Measurements from ENCODE around the gene BCAS3. TPM values are rescaled to one million over a fixed set of nuclear protein-coding genes. Genes with fewer than 3 reads are reported as not detected.

Gene BCAS3
- total RNA-seq, 1 donor = 23.7 TPM

DNA sequence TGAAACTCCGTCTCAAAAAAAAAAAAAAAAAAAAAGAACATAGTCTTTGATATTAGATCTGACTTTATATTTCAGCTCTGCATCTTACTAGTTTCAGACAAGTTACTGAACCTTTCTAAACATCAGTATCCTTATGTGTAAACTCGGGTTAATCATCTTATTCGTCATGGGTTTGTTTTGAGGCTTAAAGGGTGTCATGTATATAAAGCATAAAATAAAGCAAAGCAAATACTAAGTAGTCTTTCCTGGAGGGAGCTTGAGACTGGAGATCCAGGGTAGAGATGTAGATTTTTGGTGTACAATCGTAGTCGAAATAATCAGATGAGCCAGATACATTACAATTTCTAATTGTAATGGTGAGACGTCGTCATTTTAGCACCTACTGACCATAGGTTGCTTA, 7.8 kb downstream of the BCAS3 start:
- no peak for DNase-seq (ENCODE audit: low read depth)
- H3K4me3 ChIP-seq (ENCODE audit: low read depth, low read length) = no peak overlapping the region
- TF ChIP-seq, protein P1, sequence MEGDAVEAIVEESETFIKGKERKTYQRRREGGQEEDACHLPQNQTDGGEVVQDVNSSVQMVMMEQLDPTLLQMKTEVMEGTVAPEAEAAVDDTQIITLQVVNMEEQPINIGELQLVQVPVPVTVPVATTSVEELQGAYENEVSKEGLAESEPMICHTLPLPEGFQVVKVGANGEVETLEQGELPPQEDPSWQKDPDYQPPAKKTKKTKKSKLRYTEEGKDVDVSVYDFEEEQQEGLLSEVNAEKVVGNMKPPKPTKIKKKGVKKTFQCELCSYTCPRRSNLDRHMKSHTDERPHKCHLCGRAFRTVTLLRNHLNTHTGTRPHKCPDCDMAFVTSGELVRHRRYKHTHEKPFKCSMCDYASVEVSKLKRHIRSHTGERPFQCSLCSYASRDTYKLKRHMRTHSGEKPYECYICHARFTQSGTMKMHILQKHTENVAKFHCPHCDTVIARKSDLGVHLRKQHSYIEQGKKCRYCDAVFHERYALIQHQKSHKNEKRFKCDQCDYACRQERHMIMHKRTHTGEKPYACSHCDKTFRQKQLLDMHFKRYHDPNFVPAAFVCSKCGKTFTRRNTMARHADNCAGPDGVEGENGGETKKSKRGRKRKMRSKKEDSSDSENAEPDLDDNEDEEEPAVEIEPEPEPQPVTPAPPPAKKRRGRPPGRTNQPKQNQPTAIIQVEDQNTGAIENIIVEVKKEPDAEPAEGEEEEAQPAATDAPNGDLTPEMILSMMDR (IDR thresholded peaks at IDR 0.05; ENCODE audit: insufficient read depth, low read depth, low read length) = no peak

DNA sequence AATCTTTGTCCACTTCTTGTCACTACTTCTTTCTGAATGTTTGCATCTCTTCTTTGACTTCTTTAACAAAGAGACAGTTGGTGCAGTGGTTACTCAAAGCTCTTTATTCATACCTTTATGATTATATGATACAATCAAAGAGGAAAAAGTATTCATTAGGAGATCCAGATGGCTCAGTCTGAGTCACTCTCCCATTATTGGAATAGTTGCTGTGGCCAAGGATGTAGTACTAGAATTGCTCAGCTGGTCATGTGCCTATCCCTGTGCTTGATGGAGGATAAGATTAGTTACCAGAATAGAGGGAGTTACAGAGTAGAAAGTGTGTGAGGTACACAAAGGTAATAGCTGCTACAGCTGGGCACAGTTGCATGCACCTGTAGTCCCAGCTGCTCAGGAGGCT, 18.3 kb downstream of the BCAS3 start:
- DNase-seq (ENCODE audit: low read depth) = no peak
- H3K4me3 ChIP-seq (ENCODE audit: low read depth, low read length) = no peak overlapping the region
- TF ChIP-seq, protein P1 (IDR thresholded peaks at IDR 0.05; ENCODE audit: insufficient read depth, low read depth, low read length) = no peak

DNA sequence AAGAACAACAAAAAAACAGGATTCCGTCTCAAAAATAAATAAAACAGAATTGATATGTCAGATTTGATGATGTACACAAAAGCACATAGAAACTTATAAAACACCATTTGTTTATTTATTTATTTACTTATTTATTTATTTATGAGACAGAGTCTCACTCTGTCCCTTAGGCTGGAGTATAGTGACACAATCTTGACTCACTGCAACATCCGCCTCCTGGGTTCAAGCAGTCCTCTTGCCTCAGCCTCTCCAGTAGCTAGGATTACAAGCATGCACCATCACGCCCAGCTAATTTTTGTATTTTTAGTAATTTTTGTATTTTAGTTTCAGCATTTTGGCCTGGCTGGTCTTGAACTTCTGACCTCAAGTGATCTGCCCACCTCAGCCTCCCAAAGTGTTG, 21.4 kb downstream of the BCAS3 start:
- TF ChIP-seq, protein P1 (IDR thresholded peaks at IDR 0.05; ENCODE audit: insufficient read depth, low read depth, low read length) = no peak
- H3K4me3 ChIP-seq (ENCODE audit: low read depth, low read length) = no peak overlapping the region
- DNase-seq (ENCODE audit: low read depth) = no peak

DNA sequence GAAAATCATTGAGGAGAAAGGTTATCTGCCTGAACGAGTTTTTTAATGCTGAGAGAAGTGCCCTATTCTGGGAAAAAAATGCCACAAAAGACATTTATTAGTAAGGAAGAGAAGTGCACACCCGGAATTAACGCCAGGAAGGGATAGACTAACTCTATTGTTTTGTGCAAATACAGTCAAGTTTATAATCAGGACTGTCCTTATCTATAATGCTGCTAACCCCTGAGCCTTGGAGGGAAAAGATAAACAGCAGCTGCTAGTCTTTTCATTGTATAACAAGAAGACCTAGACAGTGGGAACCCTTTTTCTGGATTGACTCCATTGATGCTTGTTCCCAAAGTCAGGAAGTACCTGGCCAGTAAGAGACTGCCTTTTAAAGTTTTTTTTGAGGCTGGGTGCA, 26.5 kb downstream of the BCAS3 start:
- H3K4me3 ChIP-seq (ENCODE audit: low read depth, low read length) = no peak overlapping the region
- DNase-seq (ENCODE audit: low read depth) = no peak
- TF ChIP-seq, protein P1 (IDR thresholded peaks at IDR 0.05; ENCODE audit: insufficient read depth, low read depth, low read length) = no peak

DNA sequence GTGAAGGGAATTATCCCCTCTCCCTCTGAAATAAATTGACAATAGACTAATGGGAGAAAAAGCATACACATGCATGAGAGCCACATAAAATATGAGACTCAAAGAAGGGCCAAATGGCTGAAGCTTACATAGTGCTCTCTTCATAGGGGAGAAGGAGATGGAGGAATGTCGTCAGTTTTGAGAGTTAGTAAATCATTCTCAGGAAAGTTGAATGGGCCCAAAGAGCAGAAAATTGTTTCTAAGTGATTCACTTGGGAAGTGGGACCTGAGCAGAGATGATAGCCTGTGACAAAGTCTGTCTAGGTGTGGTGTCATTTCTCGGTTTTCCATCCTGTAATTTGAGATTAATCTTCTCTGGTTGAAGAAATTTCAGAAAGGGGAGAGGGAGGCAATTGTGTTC, 35.0 kb downstream of the BCAS3 start:
- TF ChIP-seq, protein P1 (IDR thresholded peaks at IDR 0.05; ENCODE audit: insufficient read depth, low read depth, low read length) = no peak
- DNase-seq (ENCODE audit: low read depth) = no peak
- H3K4me3 ChIP-seq (ENCODE audit: low read depth, low read length) = no peak overlapping the region

DNA sequence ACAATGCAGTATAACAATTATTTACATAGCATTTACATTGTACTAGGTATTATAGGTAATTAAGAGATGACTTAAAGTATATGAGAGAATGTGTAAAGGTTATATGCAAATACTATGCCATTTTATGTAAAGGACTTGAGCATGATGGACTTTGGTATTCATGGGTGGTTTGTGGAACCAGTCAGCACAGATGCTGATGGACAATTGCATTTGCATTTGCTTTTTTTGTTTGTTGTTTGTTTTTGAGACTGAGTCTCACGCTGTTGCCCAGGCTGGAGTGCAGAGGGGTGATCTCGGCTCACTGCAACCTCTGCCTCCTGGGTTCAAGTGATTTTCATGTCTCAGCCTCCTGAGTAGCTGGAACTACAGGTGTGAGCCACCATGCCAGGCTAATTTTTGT, 36.0 kb downstream of the BCAS3 start:
- DNase-seq (ENCODE audit: low read depth) = no peak
- TF ChIP-seq, protein P1 (IDR thresholded peaks at IDR 0.05; ENCODE audit: insufficient read depth, low read depth, low read length) = no peak
- H3K4me3 ChIP-seq (ENCODE audit: low read depth, low read length) = no peak overlapping the region

DNA sequence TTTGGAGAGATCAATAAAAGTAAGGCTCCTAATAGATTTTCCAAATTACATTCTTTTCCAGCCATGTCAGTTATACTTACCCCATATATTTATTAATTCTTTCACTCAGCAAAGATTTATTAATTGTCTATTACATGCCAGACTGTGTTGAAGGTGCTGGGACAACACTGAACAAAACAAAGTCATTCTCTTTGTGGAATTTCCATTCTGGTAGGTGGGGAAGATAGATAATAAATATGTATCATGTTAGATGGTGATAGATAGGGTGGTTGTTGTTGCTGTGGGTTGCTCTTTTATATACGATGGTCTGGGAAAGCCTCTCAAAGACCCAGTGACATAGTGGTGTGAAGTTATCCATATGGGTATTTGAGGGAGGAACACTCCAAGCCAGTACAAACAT, 39.1 kb downstream of the BCAS3 start:
- TF ChIP-seq, protein P1 (IDR thresholded peaks at IDR 0.05; ENCODE audit: insufficient read depth, low read depth, low read length) = no peak
- no peak overlapping the region for H3K4me3 ChIP-seq (ENCODE audit: low read depth, low read length)
- DNase-seq (ENCODE audit: low read depth) = no peak
